ACC112 (cell line): ENCODE data around the gene UBXN2A.
"Not testable (repeated sequence)": the region's sequence is repeated elsewhere in the genome, so short reads cannot be mapped to it uniquely, and the experiment has no call there.

Experiments used
- H2AFZ ChIP-seq: fragments of 200-600 bp; sonication (generic); one replicate; pipeline ENCODE4 v1.6.0; 2017; ENCODE audit warnings: antibody characterized with exemption, low read length; ENCODE audit not compliant: unreplicated experiment
- H3K27ac ChIP-seq: fragments of 200-600 bp; sonication (generic); 2 replicates; pipeline ENCODE4 v1.5.1; 2014; ENCODE audit warnings: low read depth, mild to moderate bottlenecking, antibody characterized with exemption, low read length, moderate library complexity
- H3K27me3 ChIP-seq: fragments of 200-600 bp; sonication (generic); 2 replicates; pipeline ENCODE4 v1.6.1; 2014; ENCODE audit warnings: mild to moderate bottlenecking, antibody characterized with exemption, low read length, moderate library complexity, mixed read lengths; ENCODE audit not compliant: insufficient read depth
- H3K36me3 ChIP-seq: fragments of 200-600 bp; sonication (generic); 2 replicates; pipeline ENCODE4 v1.6.1; 2016; ENCODE audit warnings: mild to moderate bottlenecking, antibody characterized with exemption, low read length, moderate library complexity, mixed read lengths; ENCODE audit not compliant: insufficient read depth
- H3K4me1 ChIP-seq: fragments of 200-600 bp; sonication (generic); one replicate; pipeline ENCODE4 v1.6.1; 2016; ENCODE audit warnings: low read length, mixed read lengths; ENCODE audit not compliant: insufficient read depth, unreplicated experiment, control insufficient read depth
- H3K4me3 ChIP-seq: fragments of 200-600 bp; sonication (generic); 2 replicates; pipeline ENCODE4 v1.5.1; 2014; ENCODE audit warnings: mild to moderate bottlenecking, low read depth, low read length
- H3K79me2 ChIP-seq: fragments of 200-600 bp; sonication (generic); one replicate; pipeline ENCODE4 v1.6.0; 2016; ENCODE audit warnings: low read length; ENCODE audit not compliant: control insufficient read depth, unreplicated experiment, insufficient read depth

Gene UBXN2A

GRCh38 chr2:23943666-23944065 lies 3.4 kb downstream of the UBXN2A start:
- Histone ChIP-seq H3K79me2 (peaks cover 58% of the 10 kb centered on the region), H3K27me3 (no peaks in the 10 kb centered on the region), H3K27ac (no peak overlapping the region), H3K4me3 (no peak overlapping the region), H3K4me1 (peaks cover 20% of the 10 kb centered on the region), H3K36me3 (0 out of 2 replicates have a peak, but pooled peaks cover 3% of the 10 kb centered on the region), H2AFZ (no peak overlapping the region)

GRCh38 chr2:23944527-23944926 lies 4.3 kb downstream of the UBXN2A start:
- Histone ChIP-seq H3K27ac (no peak overlapping the region), H3K79me2 (peaks cover 60% of the 10 kb centered on the region), H3K4me3 (no peak overlapping the region), H2AFZ (no peak overlapping the region), H3K27me3 (no peaks in the 10 kb centered on the region), H3K4me1 (peaks cover 20% of the 10 kb centered on the region), H3K36me3 (0 out of 2 replicates have a peak, but pooled peaks cover 3% of the 10 kb centered on the region)

GRCh38 chr2:23944976-23945375 lies 4.7 kb downstream of the UBXN2A start:
- H3K27me3 ChIP-seq, result no peaks in the 10 kb centered on the region
- 0 out of 2 replicates have a peak, but pooled peaks cover 3% of the 10 kb centered on the region for H3K36me3 ChIP-seq
- no peak overlapping the region for H2AFZ ChIP-seq
- H3K4me3 ChIP-seq, result no peak overlapping the region
- no peak overlapping the region for H3K27ac ChIP-seq
- peaks cover 20% of the 10 kb centered on the region for H3K4me1 ChIP-seq
- H3K79me2 ChIP-seq, result peaks cover 61% of the 10 kb centered on the region

- no peak overlapping the region for H3K4me3 ChIP-seq
- peaks cover 14% of the 10 kb centered on the region for H3K4me1 ChIP-seq
- H3K27me3 ChIP-seq, result no peaks in the 10 kb centered on the region
- no peak overlapping the region for H2AFZ ChIP-seq
- peaks cover 47% of the 10 kb centered on the region for H3K79me2 ChIP-seq
- no peak overlapping the region for H3K27ac ChIP-seq
- H3K36me3 ChIP-seq, result 0 out of 2 replicates have a peak, but pooled peaks cover 3% of the 10 kb centered on the region
Measured at GRCh38 chr2:23947350-23947749, 7.1 kb downstream of the UBXN2A start.

- H3K27ac ChIP-seq, H3K27me3 ChIP-seq, H3K4me3 ChIP-seq, H3K36me3 ChIP-seq, H3K4me1 ChIP-seq, H2AFZ ChIP-seq: not testable (repeated sequence)
- peaks cover 25% of the 10 kb centered on the region for H3K79me2 ChIP-seq
Measured at GRCh38 chr2:23952558-23952957, 12.3 kb downstream of the UBXN2A start.

GRCh38 chr2:23953625-23954024 lies 13.4 kb downstream of the UBXN2A start:
- Histone ChIP-seq H3K4me3 (no peak overlapping the region), H3K27ac (no peak overlapping the region), H3K36me3 (no peaks in the 10 kb centered on the region), H3K79me2 (peaks cover 22% of the 10 kb centered on the region), H3K4me1 (no peaks in the 10 kb centered on the region), H2AFZ (no peak overlapping the region), H3K27me3 (no peaks in the 10 kb centered on the region)

GRCh38 chr2:23954325-23955014 lies 14.2 kb downstream of the UBXN2A start:
- H3K4me1 ChIP-seq, result no peaks in the 10 kb centered on the region
- H3K4me3 ChIP-seq, result peak overlapping the region; percentile 28; the same call in 1 of the 2 replicates
- no peak overlapping the region for H3K27ac ChIP-seq
- H3K36me3 ChIP-seq, result no peaks in the 10 kb centered on the region
- peaks cover 20% of the 10 kb centered on the region for H3K79me2 ChIP-seq
- H3K27me3 ChIP-seq, result no peaks in the 10 kb centered on the region
- H2AFZ ChIP-seq, result no peak overlapping the region

- Histone ChIP-seq H3K4me1 (no peaks in the 10 kb centered on the region), H2AFZ (no peak overlapping the region), H3K27me3 (no peaks in the 10 kb centered on the region), H3K27ac (no peak overlapping the region), H3K36me3 (no peaks in the 10 kb centered on the region; the same call in 1 of the 2 replicates), H3K79me2 (no peaks in the 10 kb centered on the region), H3K4me3 (no peak overlapping the region)
Measured at GRCh38 chr2:23967846-23968245, 27.6 kb downstream of the UBXN2A start.

GRCh38 chr2:23976883-23977282 lies 36.6 kb downstream of the UBXN2A start:
- H3K4me1 ChIP-seq, result no peaks in the 10 kb centered on the region
- H3K27ac ChIP-seq, result no peak overlapping the region
- no peaks in the 10 kb centered on the region for H3K79me2 ChIP-seq
- H3K4me3 ChIP-seq, result no peak overlapping the region
- no peak overlapping the region for H2AFZ ChIP-seq
- peaks cover 16% of the 10 kb centered on the region for H3K36me3 ChIP-seq
- no peaks in the 10 kb centered on the region for H3K27me3 ChIP-seq

- H3K27ac ChIP-seq, result no peak overlapping the region
- no peaks in the 10 kb centered on the region for H3K79me2 ChIP-seq
- no peak overlapping the region for H2AFZ ChIP-seq
- H3K27me3 ChIP-seq, result no peaks in the 10 kb centered on the region
- H3K4me3 ChIP-seq, result no peak overlapping the region
- no peaks in the 10 kb centered on the region for H3K4me1 ChIP-seq
- H3K36me3 ChIP-seq, result peaks cover 2% of the 10 kb centered on the region; the same call in 1 of the 2 replicates
Measured at GRCh38 chr2:23988371-23988770, 48.1 kb downstream of the UBXN2A start.

- Histone ChIP-seq H3K4me3 (no peak overlapping the region), H3K79me2 (no peaks in the 10 kb centered on the region), H3K27me3 (no peaks in the 10 kb centered on the region), H3K27ac (no peak overlapping the region), H3K4me1 (no peaks in the 10 kb centered on the region), H3K36me3 (no peaks in the 10 kb centered on the region), H2AFZ (no peak overlapping the region)
Measured at GRCh38 chr2:23992931-23993330, 52.7 kb downstream of the UBXN2A start.
